WI38 (cell line): Measurements from ENCODE around the gene ARL13B.
"Not testable (repeated sequence)": the region's sequence is repeated elsewhere in the genome, so short reads cannot be mapped to it uniquely, and the experiment has no call there.

ENCODE experiments used
- H3K4me3 ChIP-seq: 2 replicates; pipeline ENCODE4 v1.5.1; 2011; ENCODE audit warnings: low read depth, mild to moderate bottlenecking, control low read depth, low read length
- CTCF ChIP-seq: IDR thresholded peaks from 2 replicates; pipeline ENCODE4 v1.5.1; 2012; ENCODE audit warnings: low read depth, mild to moderate bottlenecking, control low read depth, low read length

ARL13B gene

GRCh38 chr3:93962798-93963197 lies 17.2 kb upstream of the ARL13B start:
- TF ChIP-seq CTCF = no peak
- no peak overlapping the region for H3K4me3 ChIP-seq

DNA sequence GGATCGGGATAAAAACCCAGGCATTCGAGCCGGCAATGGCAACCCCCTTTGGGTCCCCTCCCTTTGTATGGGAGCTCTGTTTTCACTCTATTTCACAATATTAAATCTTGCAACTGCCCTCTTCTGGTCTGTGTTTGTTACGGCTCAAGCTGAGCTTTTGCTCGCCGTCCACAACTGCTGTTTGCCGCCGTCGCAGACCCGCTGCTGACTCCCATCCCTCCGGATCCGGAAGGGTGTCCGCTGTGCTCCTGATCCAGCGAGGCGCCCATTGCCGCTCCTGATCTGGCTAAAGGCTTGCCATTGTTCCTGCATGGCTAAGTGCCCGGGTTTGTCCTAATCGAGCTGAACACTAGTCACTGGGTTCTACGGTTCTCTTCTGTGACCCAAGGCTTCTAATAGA lies 14.8 kb upstream of the ARL13B start:
- H3K4me3 ChIP-seq = not testable (repeated sequence)

GRCh38 chr3:93969443-93969842 lies 10.5 kb upstream of the ARL13B start:
- TF ChIP-seq CTCF = no peak
- no peak overlapping the region for H3K4me3 ChIP-seq

DNA sequence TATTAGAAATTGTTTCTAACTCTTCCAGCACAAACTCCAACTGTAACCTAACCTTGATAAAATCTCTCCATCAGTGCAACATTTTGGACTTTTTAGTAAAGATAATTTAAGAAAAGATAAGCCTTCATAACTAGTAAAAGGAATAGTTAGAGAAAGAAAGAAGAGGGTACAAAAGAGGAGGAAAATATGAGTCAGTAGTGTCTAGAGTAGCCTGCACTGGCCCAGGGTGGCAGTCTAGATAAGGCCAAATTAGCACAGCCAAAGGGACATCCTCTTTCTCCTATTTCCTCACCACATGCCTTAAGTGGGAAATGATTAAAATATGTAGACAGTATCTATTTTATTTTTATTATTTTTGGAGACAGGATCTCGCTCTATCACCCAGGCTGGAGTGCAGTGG lies 10.0 kb upstream of the ARL13B start:
- no peak for TF ChIP-seq CTCF
- H3K4me3 ChIP-seq = no peak overlapping the region

DNA sequence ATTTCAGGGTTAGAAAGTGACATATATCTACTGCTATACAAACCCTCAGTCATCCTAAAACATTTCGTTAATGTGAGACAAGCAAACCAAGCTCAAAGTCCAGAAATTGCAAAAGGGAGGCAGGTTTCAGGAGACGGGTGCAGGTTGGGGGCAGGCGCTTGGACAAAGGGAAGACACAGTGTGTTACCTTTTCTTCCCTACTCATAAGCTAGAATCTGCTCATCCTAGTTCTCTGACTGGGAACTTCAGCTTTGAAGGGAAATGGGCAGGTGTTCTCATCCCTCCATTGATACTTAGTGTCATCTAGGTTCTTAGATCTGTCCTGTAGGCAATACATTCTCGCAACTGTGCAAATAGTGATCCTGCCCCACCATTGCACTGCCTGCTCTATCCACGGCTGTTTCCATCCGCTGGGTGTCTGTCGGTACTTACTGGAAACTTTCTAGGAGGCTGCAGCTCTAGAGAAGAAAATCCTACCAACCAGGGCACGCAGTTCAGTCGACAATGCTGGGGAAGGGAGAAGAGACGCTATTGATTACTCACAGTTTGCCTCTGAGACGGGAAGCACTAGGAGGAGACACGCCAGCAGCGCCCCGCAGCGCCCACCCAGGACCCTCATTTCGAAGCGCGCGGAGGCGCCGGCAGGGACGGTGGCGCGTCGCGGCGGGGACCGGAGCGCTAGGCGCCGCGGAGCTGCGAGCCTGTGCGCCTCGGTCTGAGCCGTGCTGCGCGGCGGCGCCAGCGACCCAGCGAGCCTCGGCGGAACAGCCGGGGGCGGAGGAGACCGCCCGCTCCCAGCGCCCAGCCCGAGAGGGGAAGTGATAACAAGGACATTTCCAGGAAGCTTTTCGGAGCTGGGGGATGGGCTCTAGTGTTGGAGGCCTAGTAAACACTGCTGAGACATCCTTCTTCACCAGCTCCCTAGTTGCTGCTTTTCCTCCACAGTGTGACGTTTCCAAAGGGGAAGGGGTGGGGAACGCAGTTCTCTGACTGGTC lies 6.5 kb upstream of the ARL13B start, which contains the start of gene PROS1:
TSS of gene PROS1 (minus strand) at position 766 of the 996 bp plus-strand sequence. CDS start at position 619, 147 bp downstream.
- no peak for TF ChIP-seq CTCF
- peak within 1 kb of the TSS; percentile 69 for H3K4me3 ChIP-seq

DNA sequence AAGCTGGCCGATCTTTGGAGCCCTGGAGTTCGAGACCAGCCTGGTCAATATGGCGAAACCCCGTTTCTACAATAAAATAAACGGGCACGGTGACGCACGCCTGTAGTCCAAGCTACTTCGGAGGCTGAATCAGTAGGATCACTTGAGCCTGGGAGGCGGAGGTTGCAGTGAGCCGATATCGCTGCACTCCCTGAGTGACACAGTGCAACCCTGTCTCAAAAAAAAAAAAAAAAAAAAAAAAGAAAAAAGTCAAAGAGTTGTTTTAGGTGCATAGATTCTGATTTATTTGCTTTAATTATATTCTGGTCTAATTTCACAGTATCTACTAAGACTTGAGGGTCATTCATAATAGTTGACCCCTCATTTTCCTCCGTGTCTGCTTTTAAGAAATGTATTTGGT lies 1.7 kb downstream of the ARL13B start:
- no peak for TF ChIP-seq CTCF
- no peak overlapping the region for H3K4me3 ChIP-seq

DNA sequence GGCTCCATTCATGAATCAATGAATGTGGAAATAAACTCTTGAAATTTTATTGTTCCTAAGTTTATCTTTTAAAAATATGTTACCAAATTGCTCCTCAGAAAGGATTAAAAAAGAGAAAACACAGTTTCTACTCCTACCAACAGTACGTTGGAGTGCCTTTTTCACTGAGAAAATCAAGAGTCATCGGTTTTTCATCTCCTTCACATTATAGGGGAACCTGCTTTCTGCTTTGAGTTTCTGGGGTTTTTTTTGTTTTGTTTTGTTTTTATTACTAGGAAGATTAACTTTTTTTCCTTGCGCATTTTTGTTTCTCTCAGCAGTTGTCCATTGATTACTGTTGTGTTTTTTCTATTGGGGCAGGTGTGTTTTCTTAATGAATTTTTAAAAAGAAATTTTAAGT lies 3.5 kb downstream of the ARL13B start:
- no peak for TF ChIP-seq CTCF

More for the DNA sequence above, 3.5 kb downstream of the ARL13B start:
- no peak overlapping the region for H3K4me3 ChIP-seq
